B cell (primary cell): ENCODE measurements around the gene WDR13. TPM values are rescaled to one million over a fixed set of nuclear protein-coding genes. Genes with fewer than 3 reads are reported as not detected.

Experiments
- ATAC-seq: fragments of 200-7000 bp; cut with Tn5 transposase; one replicate; pipeline ENCODE4 v1.10.0; 2021; ENCODE audit warnings: low read depth, mild to moderate bottlenecking, moderate number of reproducible peaks, moderate library complexity
- CTCF ChIA-PET: fragments of 350-600 bp; sonication (Branson Sonifier 250); formaldehyde crosslinking; loops from one replicate; lab custom pipeline; 2021; ENCODE audit warnings: antibody characterized with exemption, inconsistent platforms; lab: Charles Lee
- POLR2A ChIA-PET: fragments of 350-600 bp; sonication (Branson Sonifier 250); formaldehyde crosslinking; loops from one replicate; lab custom pipeline; 2021; ENCODE audit warnings: antibody characterized with exemption; lab: Charles Lee
- DNase-seq: peaks from one replicate; pipeline ENCODE4 v3.0.0; 2013
- H2AFZ ChIP-seq: 2 replicates; pipeline ENCODE4 v1.6.1; 2012; ENCODE audit warnings: mild to moderate bottlenecking, low read depth, low read length; ENCODE audit not compliant: insufficient read depth, poor library complexity, severe bottlenecking
- H3K27ac ChIP-seq, 2 donors: 1 replicate in 1 of 2; 2 replicates in 1 of 2; pipeline ENCODE4 v1.5.1; 2012 to 2013; ENCODE audit warnings: low read length in 2 of 2, mild to moderate bottlenecking in 2 of 2, moderate library complexity in 1 of 2
- H3K27me3 ChIP-seq, 4 experiments: fragments of 200-600 bp in 1 of 4; sonication (generic) in 1 of 4; replicated peaks in 1 of 4; 1 replicate in 2 of 4; 2 replicates in 2 of 4; pipeline versions ENCODE4 v1.6.1 to v1.7.0; 2013 to 2016; ENCODE audit warnings: low read length in 3 of 4, mild to moderate bottlenecking in 2 of 4, mixed read lengths in 1 of 4, moderate library complexity in 1 of 4; ENCODE audit not compliant: insufficient read depth in 4 of 4, control insufficient read depth in 3 of 4; ENCODE audit errors: control extremely low read depth in 1 of 4
- H3K36me3 ChIP-seq, 2 experiments: replicated peaks in 1 of 2; 1 replicate in 1 of 2; 2 replicates in 1 of 2; pipeline versions ENCODE4 v1.6.1 to v1.7.1; 2013; ENCODE audit warnings: low read length in 1 of 2; ENCODE audit not compliant: insufficient read depth in 2 of 2, control insufficient read depth in 1 of 2; ENCODE audit errors: control extremely low read depth in 1 of 2, extremely low read depth in 1 of 2
- H3K4me1 ChIP-seq, 2 donors: fragments of 200-600 bp in 1 of 2; sonication (generic) in 1 of 2; 1 replicate in 1 of 2; 2 replicates in 1 of 2; pipeline versions ENCODE4 v1.5.1 to v1.6.1; 2013 to 2017; ENCODE audit warnings: low read length in 2 of 2; ENCODE audit not compliant: control insufficient read depth in 2 of 2, insufficient read depth in 2 of 2
- H3K4me2 ChIP-seq: replicated peaks from 2 replicates; pipeline ENCODE3; 2012; ENCODE audit warnings: mild to moderate bottlenecking, low read depth, low read length; ENCODE audit not compliant: poor library complexity, severe bottlenecking
- H3K4me3 ChIP-seq, 5 experiments: fragments of 200-600 bp in 1 of 5; sonication (generic) in 1 of 5; 1 replicate in 3 of 5; 2 replicates in 2 of 5; pipeline versions ENCODE4 v1.5.1 to v1.7.0; 2011 to 2016; ENCODE audit warnings: low read length in 4 of 5, mild to moderate bottlenecking in 4 of 5, low read depth in 2 of 5, control low read depth in 1 of 5, moderate library complexity in 1 of 5; ENCODE audit not compliant: insufficient read depth in 1 of 5; ENCODE audit errors: control extremely low read depth in 1 of 5, extremely low read depth in 1 of 5
- H3K79me2 ChIP-seq: fragments of 200-600 bp; sonication (generic); one replicate; pipeline ENCODE4 v1.6.0; 2016; ENCODE audit warnings: low read length; ENCODE audit not compliant: control insufficient read depth, insufficient read depth
- H3K9ac ChIP-seq: fragments of 200-600 bp; sonication (generic); 2 replicates; pipeline ENCODE4 v1.6.1; 2017; ENCODE audit warnings: mild to moderate bottlenecking, low read length, moderate library complexity
- H3K9me3 ChIP-seq, 3 donors: one replicate each; pipeline versions ENCODE4 v1.6.1 to v1.7.1; 2013; ENCODE audit warnings: low read length in 2 of 3; ENCODE audit not compliant: control insufficient read depth in 2 of 3, insufficient read depth in 1 of 3; ENCODE audit errors: control extremely low read depth in 1 of 3
- H4K20me1 ChIP-seq: 2 replicates; pipeline ENCODE4 v1.6.0; 2012; ENCODE audit warnings: mild to moderate bottlenecking, low read length; ENCODE audit not compliant: insufficient read depth, control insufficient read depth, poor library complexity, severe bottlenecking
- H3K27ac Mint-ChIP-seq: one replicate; pipeline ENCODE4 v1.8.0; 2021; ENCODE audit warnings: mixed read lengths
- H3K27me3 Mint-ChIP-seq: one replicate; pipeline ENCODE4 v1.8.0; 2021; ENCODE audit warnings: mixed read lengths
- H3K4me1 Mint-ChIP-seq: one replicate; pipeline ENCODE4 v1.8.0; 2021; ENCODE audit warnings: mixed read lengths
- H3K4me3 Mint-ChIP-seq: one replicate; pipeline ENCODE4 v1.8.0; 2021; ENCODE audit warnings: mixed read lengths
- H3K9me3 Mint-ChIP-seq: one replicate; pipeline ENCODE4 v1.8.0; 2022; ENCODE audit warnings: mixed read lengths; ENCODE audit not compliant: insufficient read depth
- CTCF ChIP-seq: fragments of 200-600 bp; IDR thresholded peaks from one replicate; pipeline ENCODE4 v1.8.0; 2022; ENCODE audit warnings: antibody characterized with exemption, mild to moderate bottlenecking
- EZH2 ChIP-seq: IDR thresholded peaks from 2 replicates; pipeline ENCODE4 v1.6.1; 2012; ENCODE audit warnings: borderline replicate concordance, low read depth, mild to moderate bottlenecking, moderate library complexity, low read length; ENCODE audit not compliant: insufficient read depth, poor library complexity, severe bottlenecking
- WGBS: methylation state at CpG from one replicate; pipeline ENCODE4 v1.1.5; 2013; ENCODE audit warnings: missing lambda C conversion rate; ENCODE audit not compliant: insufficient coverage; 5-methylcytosine and 5-hydroxymethylcytosine counted together
- intact Hi-C: fragments of 100-400 bp; cut with micrococcal nuclease; formaldehyde crosslinking; loops from one replicate; pipeline ENCODE4 v1.10.0; 2022
- polyA plus RNA-seq: library from polyadenylated mRNA; depleted of rRNA; stranded (reverse); fragments of >200 nt; gene quantifications from 2 replicates; pipeline ENCODE4 v1.2.3, GENCODE V29; 2012
- total RNA-seq, 2 donors: library from RNA; stranded (reverse); fragments of 120-200 nt in 1 of 2; gene quantifications; 1 replicate in 1 of 2; 2 replicates in 1 of 2; pipeline versions ENCODE4 v1.2.3 to v1.2.4, GENCODE V29; 2013 to 2022

WDR13 gene
- total and polyA plus RNA-seq, 2 donors (not counting 1 experiment from before 2014, with no cell fraction given): 85.1 to 257 TPM

- 88% methylated on average over 6 of the region's 13 CpGs for WGBS
- Histone ChIP-seq H3K4me2 (no peak overlapping the region), H2AFZ (no peak overlapping the region), H3K9ac (no peak overlapping the region), H3K4me1 (no peaks in the 10 kb centered on the region), H3K27me3 (no peaks in the 10 kb centered on the region), H3K27ac (no peak overlapping the region), H3K9me3 (no peaks in the 10 kb centered on the region), H3K36me3 (no peaks in the 10 kb centered on the region), H4K20me1 (no peaks in the 10 kb centered on the region), H3K79me2 (no peaks in the 10 kb centered on the region), H3K4me3 (no peak overlapping the region)
- H3K27ac Mint-ChIP-seq: no peak overlapping the region
- intact Hi-C loops: no loop called here
- no peak overlapping the region for H3K4me3 Mint-ChIP-seq
- H3K4me1 Mint-ChIP-seq: no peaks in the 10 kb centered on the region
- H3K9me3 Mint-ChIP-seq: no peaks in the 10 kb centered on the region
- CTCF ChIA-PET: no interaction called here
- ATAC-seq (no peak), DNase-seq (no peak)
- POLR2A ChIA-PET: interaction anchor here (0.6 kb wide), 1 partner anchor 15 kb away, joined by 3 read pairs; no protein-coding TSS in a partner anchor
- no peak for TF ChIP-seq CTCF
- TF ChIP-seq EZH2: no peak
- no peaks in the 10 kb centered on the region for H3K27me3 Mint-ChIP-seq
These were observed 7.7 kb upstream of the WDR13 start for GRCh38 chrX:48589482-48590162.
